Left lung (tissue), 10 donors: ENCODE data around the gene GRAMD4. TPM values are rescaled to one million over a fixed set of nuclear protein-coding genes. Genes with fewer than 3 reads are reported as not detected.
A peak's percentile ranks its signal among the peaks of the same experiment; 100 is the strongest.

Source experiments
- ATAC-seq: fragments of 200-7000 bp; cut with Tn5 transposase; one replicate; pipeline ENCODE4 v1.9.1; 2020; ENCODE audit warnings: moderate library complexity
- DNase-seq, 4 donors: peaks; one replicate each; pipeline ENCODE4 v3.0.0-alpha.2; 2013 to 2020
- H3K27ac ChIP-seq, 2 donors: fragments of 200-600 bp; sonication (generic) in 1 of 2; one replicate each; pipeline versions ENCODE4 v1.5.0 to v1.8.0; 2020 to 2021
- H3K27me3 ChIP-seq, 2 donors: fragments of 200-600 bp; sonication (generic) in 1 of 2; one replicate each; pipeline versions ENCODE4 v1.5.0 to v1.8.0; 2020 to 2021
- H3K36me3 ChIP-seq, 2 donors: fragments of 200-600 bp; sonication (generic) in 1 of 2; one replicate each; pipeline versions ENCODE4 v1.5.0 to v1.8.0; 2020 to 2021
- H3K4me1 ChIP-seq, 2 donors: fragments of 200-600 bp; one replicate each; pipeline ENCODE4 v1.8.0; 2021
- H3K4me3 ChIP-seq, 2 donors: fragments of 200-600 bp; sonication (generic) in 1 of 2; one replicate each; pipeline versions ENCODE4 v1.5.0 to v1.8.0; 2020 to 2021; ENCODE audit warnings: mild to moderate bottlenecking in 1 of 2
- H3K9me3 ChIP-seq, 2 donors: fragments of 200-600 bp; sonication (generic) in 1 of 2; one replicate each; pipeline versions ENCODE4 v1.5.0 to v1.8.0; 2020 to 2021
- intact Hi-C, 2 donors: fragments of 100-400 bp; cut with DNase I; formaldehyde crosslinking; loops; one replicate each; pipeline versions ENCODE4 v1.11.2 to v1.14.2; 2022
- polyA plus RNA-seq, 6 donors: library from polyadenylated mRNA; unstranded; fragments of 120-200 nt; gene quantifications; one replicate each; pipeline ENCODE4 v1.2.1, GENCODE V29; 2013; ENCODE audit not compliant: insufficient read length in 6 of 6
- total RNA-seq, 2 donors: library from RNA; stranded (reverse); fragmentation: NEBNext Ultra II Directional; extraction: Animal tissue kit (Norgen Biotek cat#: 25700); gene quantifications; one replicate each; pipeline ENCODE4 v1.2.1, GENCODE V29; 2021
- TF ChIP-seq, protein P1 (sequence below), 2 donors: fragments of 200-600 bp; sonication (generic) in 1 of 2; IDR thresholded peaks; one replicate each; pipeline versions ENCODE4 v1.5.0 to v1.8.0; 2021; ENCODE audit warnings: antibody characterized with exemption in 2 of 2
- donor health status: DM: no; HTN: yes; CAD: no.
- donor health status: DM: no; HTN: no; CAD: no.

Gene GRAMD4
- total and polyA plus RNA-seq, 8 donors, result 25.2 to 78.2 (median 36.6) TPM

DNA sequence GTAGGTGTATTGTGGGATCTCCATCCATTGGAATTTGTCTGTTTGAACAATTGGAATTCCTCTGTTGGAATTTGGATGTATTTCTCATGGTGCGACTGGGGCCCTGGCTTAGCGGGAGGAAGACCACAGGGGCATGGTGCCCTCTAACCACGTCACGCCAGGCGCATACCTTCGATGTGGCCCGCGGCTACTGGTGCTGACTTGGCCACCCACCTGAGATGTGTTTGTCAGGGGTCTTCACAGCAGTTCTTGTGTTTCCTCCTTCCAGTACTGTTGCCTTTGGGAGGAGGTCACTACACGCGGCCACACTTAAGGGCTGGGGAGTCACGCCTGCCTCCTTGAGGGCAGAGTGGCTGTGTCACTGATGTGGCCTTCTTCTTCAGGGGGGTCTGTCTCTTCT lies 36.6 kb upstream of the GRAMD4 start:
- Histone ChIP-seq H3K9me3 (no peaks in the 10 kb centered on the region), H3K27me3 (no peaks in the 10 kb centered on the region), H3K4me3 (no peak overlapping the region), H3K27ac (no peak overlapping the region), H3K36me3 (no peaks in the 10 kb centered on the region), H3K4me1 (peaks cover 27 to 67% of the 10 kb centered on the region in 2 donors)
- TF ChIP-seq, protein P1, sequence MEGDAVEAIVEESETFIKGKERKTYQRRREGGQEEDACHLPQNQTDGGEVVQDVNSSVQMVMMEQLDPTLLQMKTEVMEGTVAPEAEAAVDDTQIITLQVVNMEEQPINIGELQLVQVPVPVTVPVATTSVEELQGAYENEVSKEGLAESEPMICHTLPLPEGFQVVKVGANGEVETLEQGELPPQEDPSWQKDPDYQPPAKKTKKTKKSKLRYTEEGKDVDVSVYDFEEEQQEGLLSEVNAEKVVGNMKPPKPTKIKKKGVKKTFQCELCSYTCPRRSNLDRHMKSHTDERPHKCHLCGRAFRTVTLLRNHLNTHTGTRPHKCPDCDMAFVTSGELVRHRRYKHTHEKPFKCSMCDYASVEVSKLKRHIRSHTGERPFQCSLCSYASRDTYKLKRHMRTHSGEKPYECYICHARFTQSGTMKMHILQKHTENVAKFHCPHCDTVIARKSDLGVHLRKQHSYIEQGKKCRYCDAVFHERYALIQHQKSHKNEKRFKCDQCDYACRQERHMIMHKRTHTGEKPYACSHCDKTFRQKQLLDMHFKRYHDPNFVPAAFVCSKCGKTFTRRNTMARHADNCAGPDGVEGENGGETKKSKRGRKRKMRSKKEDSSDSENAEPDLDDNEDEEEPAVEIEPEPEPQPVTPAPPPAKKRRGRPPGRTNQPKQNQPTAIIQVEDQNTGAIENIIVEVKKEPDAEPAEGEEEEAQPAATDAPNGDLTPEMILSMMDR (IDR thresholded peaks at IDR 0.05), result no peak
- ATAC-seq (no peak), DNase-seq (peak in 1 of 4 donors; percentile 59)
- intact Hi-C loops, result no loop called here

DNA sequence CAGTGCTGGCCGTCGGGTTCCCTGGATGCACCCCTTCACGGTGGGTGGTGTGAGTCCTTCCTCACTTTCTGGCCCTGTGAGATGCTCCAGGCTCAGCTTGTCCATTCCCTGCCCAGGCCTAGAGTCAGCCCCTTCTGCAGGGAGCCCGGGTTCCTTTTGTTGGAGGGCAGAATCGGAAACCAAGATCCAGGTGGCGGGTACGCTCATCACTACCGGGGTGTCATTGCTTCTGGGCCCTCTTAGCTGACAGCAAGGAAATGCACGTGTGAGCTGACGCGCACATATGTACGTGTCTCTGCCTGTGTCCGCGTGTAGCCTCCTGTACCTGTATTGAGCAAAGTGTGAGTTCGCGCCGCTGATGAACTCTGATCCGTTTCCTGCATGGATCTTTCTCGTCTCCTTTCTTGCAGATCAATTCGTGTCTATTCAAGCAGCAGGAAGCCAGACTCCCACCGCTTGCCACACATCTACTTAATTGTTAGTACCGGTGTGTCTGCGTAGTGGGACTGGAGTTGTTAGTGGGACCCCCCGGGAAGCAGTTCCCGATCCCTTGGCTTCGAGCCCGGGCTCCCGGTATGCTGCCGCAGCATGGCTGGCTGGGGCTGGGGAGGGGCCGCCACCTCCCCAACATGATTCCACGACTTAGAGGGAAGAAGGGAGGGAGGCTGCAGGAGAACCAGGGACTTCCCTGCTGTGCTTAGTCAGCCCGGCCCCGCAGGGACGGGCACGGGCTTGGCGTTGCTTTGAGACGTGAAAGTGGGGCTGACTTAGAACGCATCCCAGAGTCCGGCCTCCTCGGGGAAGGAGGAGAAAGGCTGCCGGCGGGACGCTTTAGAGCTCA lies 35.9 kb upstream of the GRAMD4 start:
- Histone ChIP-seq H3K4me1 (peaks cover 22 to 63% of the 10 kb centered on the region in 2 donors), H3K4me3 (no peak overlapping the region), H3K36me3 (no peaks in the 10 kb centered on the region), H3K27ac (no peak overlapping the region), H3K27me3 (no peaks in the 10 kb centered on the region), H3K9me3 (no peaks in the 10 kb centered on the region)
- TF ChIP-seq, protein P1 (IDR thresholded peaks at IDR 0.05), result no peak
- intact Hi-C loops, result no loop called here
- peak in 2 of 4 donors; percentile 25 to 66 for DNase-seq
- ATAC-seq, result no peak

DNA sequence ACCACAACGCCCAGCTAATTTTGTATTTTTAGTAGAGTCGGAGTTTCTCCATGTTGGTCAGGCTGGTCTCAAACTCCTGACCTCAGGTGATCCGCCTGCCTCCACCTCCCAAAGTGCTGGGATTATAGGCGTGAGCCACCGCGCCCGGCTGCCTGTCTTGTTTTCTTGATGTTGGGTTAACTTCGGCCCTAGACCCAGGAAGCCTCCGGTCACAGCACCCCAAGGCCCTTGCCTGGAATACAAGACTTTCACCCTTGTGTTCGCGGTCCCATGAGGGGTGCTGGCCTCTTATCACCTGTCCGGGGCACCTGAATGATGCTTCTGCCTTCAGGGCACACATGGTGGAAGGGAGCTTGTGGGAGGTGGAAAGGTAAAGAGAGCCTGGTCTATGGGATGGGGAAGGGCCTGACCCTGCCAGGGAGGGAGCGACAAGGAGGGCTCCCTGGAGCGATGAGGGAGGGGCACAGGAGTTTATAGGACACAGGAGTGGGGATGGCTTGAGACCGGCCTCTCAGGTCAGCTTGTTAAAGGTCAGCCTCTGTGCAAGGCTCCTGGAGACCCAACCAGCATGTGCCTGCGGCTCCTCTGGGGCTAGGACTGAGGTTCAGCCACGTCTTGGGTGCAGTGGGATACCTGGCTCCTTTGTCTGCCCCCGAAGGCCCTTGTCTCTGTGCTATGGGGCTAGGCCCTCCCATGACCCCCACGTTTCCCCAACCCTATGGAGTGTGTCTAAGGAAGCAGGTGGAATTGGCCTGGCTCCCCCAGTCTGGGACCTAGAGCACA lies 34.7 kb upstream of the GRAMD4 start:
- ATAC-seq (no peak), DNase-seq (peak in 1 of 4 donors; percentile 31)
- TF ChIP-seq, protein P1 (IDR thresholded peaks at IDR 0.05), result no peak
- H3K9me3 ChIP-seq, result no peaks in the 10 kb centered on the region
- H3K27ac ChIP-seq, result no peak overlapping the region
- no peaks in the 10 kb centered on the region for H3K27me3 ChIP-seq
- intact Hi-C loops, result no loop called here
- peaks cover 18 to 55% of the 10 kb centered on the region in 2 donors for H3K4me1 ChIP-seq
- H3K36me3 ChIP-seq, result no peaks in the 10 kb centered on the region
- H3K4me3 ChIP-seq, result no peak overlapping the region

DNA sequence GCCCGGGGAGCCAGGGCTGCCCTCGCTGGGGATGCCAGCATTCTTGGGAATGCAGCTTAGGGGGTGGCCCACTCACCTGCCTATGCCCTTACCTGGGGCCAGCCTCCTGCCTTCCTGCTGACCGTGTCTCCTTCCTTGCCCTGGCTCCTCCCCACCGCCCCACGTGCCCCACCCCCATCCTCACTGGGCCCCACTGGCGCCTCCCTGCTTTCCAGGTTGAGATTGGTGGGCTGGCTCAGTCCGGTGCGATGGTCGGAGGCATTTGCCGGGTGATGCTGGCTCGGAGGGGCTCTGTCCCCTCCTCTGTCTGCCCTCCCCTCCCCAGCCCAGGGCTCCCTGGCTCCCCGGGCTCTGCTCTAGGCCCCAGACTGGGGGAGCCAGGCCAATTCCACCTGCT lies 34.1 kb upstream of the GRAMD4 start:
- Histone ChIP-seq H3K27ac (no peak overlapping the region), H3K9me3 (no peaks in the 10 kb centered on the region), H3K27me3 (no peaks in the 10 kb centered on the region), H3K4me3 (no peak overlapping the region), H3K36me3 (no peaks in the 10 kb centered on the region), H3K4me1 (peaks cover 17 to 55% of the 10 kb centered on the region in 2 donors)
- intact Hi-C loops, result no loop called here
- peak in 1 of 4 donors; percentile 66 for DNase-seq
- ATAC-seq, result no peak
- TF ChIP-seq, protein P1 (IDR thresholded peaks at IDR 0.05), result no peak

DNA sequence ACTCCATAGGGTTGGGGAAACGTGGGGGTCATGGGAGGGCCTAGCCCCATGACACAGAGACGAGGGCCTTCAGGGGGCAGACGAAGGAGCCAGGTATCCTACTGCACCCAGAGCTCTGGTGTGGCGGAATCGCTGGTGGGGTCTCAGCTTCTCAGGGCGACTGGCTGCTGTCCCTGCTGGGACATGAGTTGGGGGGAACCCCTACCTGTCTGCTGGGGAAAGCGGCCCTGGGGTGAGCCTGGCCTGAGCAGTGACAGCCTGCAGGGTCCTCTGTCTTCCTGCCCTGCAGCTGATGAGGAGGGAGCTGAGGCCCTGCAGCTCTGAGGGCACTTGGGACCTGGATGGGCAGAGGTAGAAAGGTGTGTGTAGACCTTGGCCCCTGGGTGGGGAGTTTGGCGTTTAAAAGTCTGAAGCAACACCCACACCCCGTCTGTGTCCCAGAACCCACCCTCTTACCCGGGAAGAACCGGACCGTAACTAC lies 33.6 kb upstream of the GRAMD4 start:
- Histone ChIP-seq H3K27me3 (no peaks in the 10 kb centered on the region), H3K27ac (no peak overlapping the region), H3K36me3 (no peaks in the 10 kb centered on the region), H3K4me1 (peaks cover 13 to 55% of the 10 kb centered on the region in 2 donors), H3K4me3 (no peak overlapping the region), H3K9me3 (no peaks in the 10 kb centered on the region)
- TF ChIP-seq, protein P1 (IDR thresholded peaks at IDR 0.05), result no peak
- intact Hi-C loops, result no loop called here
- DNase-seq (peak in 1 of 4 donors; percentile 43), ATAC-seq (no peak)
